ENCODE results near the gene SIPA1L3. TPM values are rescaled to one million over a fixed set of nuclear protein-coding genes. Genes with fewer than 3 reads are reported as not detected.

The SIPA1L3 gene
- total and polyA plus RNA-seq, 9 of the 15 experiments (the other 6 are each of a cell fraction or from before 2014, with no cell fraction given), result 0.01 to 6.1 (median 2.5) TPM

DNA sequence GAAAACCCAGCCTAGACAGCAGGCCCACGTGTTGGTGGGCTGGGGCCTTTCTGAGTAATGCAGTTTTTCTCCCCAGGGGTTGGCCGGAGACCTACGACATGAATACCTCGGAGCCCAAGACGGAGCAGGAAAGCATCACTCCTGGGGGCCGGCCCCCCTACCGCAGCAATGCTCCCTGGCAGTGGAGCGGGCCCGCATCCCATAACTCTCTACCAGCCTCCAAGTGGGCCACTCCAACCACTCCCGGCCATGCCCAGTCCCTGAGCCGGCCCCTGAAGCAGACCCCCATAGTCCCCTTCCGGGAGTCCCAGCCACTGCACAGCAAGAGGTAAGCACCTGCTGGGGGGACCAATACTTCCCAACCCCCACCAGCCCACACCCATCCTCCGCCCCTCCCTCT lies 234.1 kb downstream of the SIPA1L3 start (continued):
- no peak for TF ChIP-seq TARDBP (IDR thresholded peaks at IDR 0.05)
- TF ChIP-seq, protein P1, sequence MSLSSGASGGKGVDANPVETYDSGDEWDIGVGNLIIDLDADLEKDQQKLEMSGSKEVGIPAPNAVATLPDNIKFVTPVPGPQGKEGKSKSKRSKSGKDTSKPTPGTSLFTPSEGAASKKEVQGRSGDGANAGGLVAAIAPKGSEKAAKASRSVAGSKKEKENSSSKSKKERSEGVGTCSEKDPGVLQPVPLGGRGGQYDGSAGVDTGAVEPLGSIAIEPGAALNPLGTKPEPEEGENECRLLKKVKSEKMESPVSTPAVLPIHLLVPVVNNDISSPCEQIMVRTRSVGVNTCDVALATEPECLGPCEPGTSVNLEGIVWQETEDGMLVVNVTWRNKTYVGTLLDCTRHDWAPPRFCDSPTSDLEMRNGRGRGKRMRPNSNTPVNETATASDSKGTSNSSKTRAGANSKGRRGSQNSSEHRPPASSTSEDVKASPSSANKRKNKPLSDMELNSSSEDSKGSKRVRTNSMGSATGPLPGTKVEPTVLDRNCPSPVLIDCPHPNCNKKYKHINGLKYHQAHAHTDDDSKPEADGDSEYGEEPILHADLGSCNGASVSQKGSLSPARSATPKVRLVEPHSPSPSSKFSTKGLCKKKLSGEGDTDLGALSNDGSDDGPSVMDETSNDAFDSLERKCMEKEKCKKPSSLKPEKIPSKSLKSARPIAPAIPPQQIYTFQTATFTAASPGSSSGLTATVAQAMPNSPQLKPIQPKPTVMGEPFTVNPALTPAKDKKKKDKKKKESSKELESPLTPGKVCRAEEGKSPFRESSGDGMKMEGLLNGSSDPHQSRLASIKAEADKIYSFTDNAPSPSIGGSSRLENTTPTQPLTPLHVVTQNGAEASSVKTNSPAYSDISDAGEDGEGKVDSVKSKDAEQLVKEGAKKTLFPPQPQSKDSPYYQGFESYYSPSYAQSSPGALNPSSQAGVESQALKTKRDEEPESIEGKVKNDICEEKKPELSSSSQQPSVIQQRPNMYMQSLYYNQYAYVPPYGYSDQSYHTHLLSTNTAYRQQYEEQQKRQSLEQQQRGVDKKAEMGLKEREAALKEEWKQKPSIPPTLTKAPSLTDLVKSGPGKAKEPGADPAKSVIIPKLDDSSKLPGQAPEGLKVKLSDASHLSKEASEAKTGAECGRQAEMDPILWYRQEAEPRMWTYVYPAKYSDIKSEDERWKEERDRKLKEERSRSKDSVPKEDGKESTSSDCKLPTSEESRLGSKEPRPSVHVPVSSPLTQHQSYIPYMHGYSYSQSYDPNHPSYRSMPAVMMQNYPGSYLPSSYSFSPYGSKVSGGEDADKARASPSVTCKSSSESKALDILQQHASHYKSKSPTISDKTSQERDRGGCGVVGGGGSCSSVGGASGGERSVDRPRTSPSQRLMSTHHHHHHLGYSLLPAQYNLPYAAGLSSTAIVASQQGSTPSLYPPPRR (CRISPR knock-in tag; IDR thresholded peaks at IDR 0.05; ENCODE audit: borderline replicate concordance), result no peak
- no peak for TF ChIP-seq SIX5 (IDR thresholded peaks at IDR 0.05; ENCODE audit: borderline replicate concordance in 1 of 2, insufficient read depth in 1 of 2, low read depth in 1 of 2, low read length in 2 of 2)

Data from K562 (cell line).